ENCODE measurements around the gene CDH24.

GRCh38 chr14:23094666-23095195, 37.4 kb upstream of the CDH24 start, which contains the start of gene ACIN1:
- no peak for TF ChIP-seq EZH2 (IDR thresholded peaks at IDR 0.05; ENCODE audit: low read length, unreplicated experiment)
- TF ChIP-seq CTCF (conservative IDR thresholded peaks at IDR 0.05; ENCODE audit: low read depth, low read length), result no peak

Data from PC-3 (cell line).